ENCODE measurements around the gene LRATD1.

LRATD1 gene

DNA sequence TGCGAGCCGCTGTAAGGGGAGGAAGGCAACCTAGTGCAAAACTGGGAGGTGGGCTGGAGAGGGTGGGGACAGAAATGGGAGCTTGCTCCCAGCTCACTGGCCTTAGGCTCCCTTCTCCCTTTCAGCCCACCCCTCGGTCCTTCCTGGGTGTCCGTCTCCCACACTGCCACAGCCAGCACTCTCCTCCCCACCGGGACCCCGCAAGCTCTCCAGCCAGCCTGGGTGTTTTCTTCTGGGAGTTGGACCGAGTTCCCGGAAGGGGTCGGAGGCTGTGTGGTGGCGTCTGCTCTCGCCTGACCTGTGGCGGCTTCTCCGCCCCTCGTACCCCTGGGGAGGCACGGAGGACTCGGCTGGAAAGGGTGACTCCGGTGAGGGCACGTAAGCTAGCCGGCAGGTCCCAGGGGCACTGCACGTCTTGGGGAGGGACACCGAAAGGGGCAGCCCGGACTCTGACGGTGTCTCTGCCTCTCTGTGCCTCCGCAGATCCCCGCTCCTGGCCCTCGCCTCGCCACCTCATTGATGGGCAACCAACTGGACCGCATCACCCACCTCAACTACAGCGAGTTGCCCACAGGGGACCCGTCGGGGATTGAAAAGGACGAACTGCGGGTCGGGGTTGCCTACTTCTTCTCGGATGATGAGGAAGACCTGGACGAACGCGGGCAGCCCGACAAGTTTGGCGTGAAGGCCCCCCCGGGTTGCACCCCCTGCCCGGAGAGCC lies 1.1 kb downstream of the LRATD1 start:
- no peak for DNase-seq (ENCODE audit: low read depth in 4 of 4, low spot score in 1 of 4)

DNA sequence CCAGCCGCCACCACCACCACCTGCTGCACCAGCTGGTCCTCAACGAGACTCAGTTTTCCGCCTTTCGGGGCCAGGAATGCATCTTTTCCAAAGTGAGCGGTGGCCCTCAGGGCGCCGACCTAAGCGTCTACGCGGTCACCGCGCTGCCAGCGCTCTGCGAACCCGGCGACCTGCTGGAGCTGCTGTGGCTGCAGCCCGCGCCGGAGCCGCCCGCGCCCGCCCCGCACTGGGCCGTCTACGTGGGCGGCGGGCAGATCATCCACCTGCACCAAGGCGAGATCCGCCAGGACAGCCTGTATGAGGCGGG lies 1.6 kb downstream of the LRATD1 start:
- DNase-seq (ENCODE audit: low read depth in 4 of 4, low spot score in 1 of 4), result no peak

DNA sequence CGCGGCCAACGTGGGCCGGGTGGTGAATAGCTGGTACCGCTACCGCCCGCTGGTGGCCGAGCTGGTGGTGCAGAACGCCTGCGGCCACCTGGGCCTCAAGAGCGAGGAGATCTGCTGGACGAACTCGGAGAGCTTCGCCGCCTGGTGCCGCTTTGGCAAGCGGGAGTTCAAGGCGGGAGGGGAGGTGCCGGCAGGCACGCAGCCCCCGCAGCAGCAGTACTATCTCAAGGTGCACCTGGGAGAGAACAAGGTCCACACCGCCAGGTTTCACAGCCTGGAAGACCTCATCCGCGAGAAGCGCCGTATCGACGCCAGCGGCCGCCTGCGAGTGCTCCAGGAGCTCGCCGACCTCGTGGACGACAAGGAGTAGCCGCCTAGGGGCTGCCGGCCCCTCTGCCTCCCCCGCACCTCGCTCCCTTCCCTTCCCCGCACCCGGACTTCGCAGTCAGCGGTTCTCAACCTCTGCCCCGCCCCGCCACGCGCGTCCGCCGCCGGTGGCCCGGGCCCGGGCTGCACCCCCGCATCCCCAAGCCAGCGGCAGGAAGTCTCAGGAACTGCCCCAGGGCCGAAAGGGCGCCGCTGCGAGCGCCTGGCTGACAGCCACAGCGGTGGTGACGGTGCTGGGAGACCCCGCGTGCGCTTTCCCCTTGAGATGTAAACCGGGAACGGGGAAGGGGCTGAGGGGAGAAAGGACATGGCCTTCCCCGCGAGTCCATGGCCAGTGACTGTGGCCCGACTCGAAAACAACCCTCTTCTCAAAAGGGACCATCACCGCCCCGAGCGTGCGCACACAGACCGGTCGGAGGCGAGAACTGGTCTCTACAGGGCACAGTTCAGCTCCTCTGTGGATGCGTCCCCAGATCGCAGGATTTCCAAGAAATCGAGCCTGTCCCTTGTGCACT lies 2.2 kb downstream of the LRATD1 start:
- DNase-seq (ENCODE audit: low read depth in 4 of 4, low spot score in 1 of 4), result no peak

DNA sequence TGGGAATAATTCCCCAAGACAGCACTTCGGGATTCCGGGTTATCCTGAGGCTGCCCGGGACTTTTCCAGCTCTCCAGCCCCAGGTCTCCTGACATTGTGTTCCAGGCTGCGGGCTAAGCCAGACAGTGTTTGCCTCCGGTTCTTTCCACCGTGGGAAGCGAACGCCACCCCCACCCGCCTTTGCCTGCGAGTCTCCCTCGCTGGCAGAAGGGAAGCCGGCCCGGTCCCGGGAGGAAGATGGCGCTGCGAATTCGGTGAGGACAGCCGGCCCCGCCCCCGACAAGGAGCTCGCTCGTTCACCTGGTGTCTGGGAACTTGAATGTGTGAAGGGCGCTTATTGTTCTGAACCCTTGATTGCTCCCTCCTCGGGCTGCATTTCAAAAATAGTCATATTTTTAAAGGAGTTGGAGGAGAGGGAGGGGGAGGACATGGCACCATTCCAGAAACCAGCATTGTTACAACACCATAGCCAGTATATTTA lies 2.9 kb downstream of the LRATD1 start:
- DNase-seq (ENCODE audit: low read depth in 4 of 4, low spot score in 1 of 4), result no peak

DNA sequence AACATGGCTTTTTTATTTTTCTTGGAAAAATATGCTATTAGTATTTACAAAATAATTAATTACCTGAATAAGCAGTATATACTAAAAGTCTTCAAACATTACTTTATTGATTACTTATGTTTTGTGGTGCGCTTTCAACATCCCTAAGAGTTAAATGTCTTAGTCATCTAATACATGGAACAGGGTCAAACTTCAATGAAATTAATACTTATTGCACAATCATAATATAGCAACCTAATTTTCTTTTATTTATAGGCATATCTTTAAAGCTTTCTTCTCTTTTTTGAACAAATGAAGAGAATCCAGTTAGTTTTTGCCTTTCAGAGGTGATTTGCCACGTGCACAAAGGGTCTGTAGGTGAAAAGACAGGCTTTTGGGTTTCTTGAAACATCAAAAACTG lies 6.0 kb downstream of the LRATD1 start:
- DNase-seq (ENCODE audit: low read depth in 4 of 4, low spot score in 1 of 4), result no peak

DNA sequence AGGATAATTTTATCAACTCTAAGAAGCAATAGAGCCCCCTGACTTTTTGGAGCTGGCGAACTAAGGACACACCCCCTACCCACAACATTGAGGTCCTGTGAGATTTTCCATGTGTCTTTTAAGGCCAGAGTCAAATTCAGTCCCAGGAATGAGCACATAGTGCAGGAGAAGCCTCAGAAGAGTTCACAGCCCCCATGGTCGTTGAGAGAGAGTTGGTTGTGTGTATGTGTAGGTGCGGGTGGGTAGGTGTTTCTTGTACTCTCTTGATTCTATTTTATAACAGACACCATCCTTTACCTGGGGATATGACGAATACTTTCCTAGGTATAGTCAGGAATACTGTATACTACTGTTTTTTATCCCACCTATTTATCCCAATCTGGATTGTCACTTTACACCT lies 8.6 kb downstream of the LRATD1 start:
- DNase-seq (ENCODE audit: low read depth in 4 of 4, low spot score in 1 of 4), result no peak

DNA sequence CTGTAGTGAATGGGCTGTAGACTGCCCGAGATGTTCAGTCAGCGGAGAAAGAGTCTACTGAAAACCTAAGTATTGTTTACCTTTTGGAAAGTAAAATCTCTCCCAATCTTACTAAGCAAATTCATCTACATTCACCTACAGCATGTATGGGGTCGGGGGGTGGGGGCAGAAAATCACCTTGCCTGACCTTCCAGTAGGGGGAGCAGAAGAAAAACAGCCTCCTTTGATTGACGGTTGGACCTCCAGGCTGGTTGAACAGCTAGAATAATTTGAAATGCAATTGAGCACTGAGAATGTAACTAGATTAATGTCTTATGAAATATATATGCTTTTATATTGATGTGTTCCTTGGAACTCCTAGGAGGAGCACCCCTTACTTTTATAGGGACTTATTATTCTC lies 10.0 kb downstream of the LRATD1 start:
- DNase-seq (ENCODE audit: low read depth in 4 of 4, low spot score in 1 of 4), result no peak

DNA sequence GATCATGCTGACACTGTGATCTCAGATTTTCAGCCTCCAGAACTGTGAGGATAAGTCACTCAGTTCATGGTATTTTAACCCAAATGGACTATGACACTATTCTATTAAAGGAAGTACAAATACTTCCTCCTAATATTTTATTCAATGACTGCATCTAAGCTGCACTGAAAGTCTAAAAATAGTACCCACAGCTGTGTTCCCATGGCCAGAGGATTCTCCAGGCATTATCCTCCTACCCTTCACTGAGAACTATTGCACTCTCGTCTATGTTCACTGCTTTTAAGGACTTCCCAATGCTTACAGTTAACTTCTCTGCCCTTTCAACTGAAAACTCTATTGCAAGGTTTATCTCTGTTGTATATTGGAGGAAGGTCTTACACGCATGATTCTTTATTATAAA lies 15.2 kb downstream of the LRATD1 start:
- DNase-seq (ENCODE audit: low read depth in 4 of 4, low spot score in 1 of 4), result no peak

DNA sequence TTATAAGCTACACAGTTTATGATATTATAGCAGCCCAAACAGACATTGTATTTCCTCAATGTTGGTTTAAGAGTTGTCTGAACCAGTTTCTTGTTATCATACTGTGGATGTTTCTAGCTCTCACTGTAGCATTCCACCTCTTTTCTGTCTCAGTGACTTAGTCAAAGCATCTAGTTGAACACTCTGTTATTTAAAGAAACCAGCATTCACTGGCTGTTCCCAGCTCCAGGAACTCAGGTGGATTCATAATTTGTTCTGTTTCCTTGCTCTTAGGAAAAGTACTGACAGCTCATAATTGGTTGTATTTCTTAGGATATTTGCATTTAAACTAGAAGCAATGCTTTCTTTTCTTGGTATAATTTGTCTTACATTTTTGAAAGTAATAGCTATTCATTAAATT lies 17.5 kb downstream of the LRATD1 start:
- DNase-seq (ENCODE audit: low read depth in 4 of 4, low spot score in 1 of 4), result no peak

DNA sequence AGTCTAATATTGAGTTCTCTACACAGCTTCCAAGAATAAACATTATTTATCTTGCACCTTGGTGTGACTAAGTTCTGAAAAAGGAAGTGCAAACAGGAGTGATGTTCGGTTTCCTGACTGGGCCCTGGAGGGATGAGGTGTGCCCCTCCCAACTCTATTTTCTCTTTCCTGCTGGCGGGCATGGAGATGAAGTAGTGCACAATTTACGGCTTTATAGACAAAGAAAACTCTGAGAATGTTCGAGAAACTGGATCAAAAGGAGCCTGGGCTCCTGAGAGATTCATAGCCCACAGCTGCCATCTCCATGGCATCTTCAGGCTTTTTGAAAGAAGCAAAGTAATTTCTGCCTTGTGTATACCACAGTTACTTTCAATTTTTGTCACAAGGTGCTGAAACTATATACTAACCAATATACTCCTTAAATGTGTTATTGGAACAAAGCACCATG lies 22.3 kb downstream of the LRATD1 start:
- DNase-seq (ENCODE audit: low read depth in 4 of 4, low spot score in 1 of 4), result no peak

DNA sequence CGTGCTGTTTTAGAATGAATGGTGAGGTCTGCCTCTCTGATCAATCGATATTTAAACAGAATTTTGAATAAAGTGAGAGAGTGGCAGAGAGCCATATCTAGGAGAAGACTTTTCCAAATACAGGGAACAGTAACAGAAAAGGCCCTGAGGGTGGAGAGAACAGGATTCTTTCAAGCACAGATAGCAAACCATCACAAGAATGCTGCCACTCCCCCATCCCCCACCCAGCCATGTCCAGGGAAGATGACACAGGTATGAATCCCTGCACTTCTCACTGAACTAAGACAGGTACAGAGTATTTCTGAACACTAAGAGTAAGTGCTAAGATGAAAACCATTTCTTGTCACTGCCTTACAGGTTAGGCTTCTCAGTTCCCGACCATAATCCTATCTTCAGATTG lies 23.6 kb downstream of the LRATD1 start:
- no peak for DNase-seq (ENCODE audit: low read depth in 4 of 4, low spot score in 1 of 4)

DNA sequence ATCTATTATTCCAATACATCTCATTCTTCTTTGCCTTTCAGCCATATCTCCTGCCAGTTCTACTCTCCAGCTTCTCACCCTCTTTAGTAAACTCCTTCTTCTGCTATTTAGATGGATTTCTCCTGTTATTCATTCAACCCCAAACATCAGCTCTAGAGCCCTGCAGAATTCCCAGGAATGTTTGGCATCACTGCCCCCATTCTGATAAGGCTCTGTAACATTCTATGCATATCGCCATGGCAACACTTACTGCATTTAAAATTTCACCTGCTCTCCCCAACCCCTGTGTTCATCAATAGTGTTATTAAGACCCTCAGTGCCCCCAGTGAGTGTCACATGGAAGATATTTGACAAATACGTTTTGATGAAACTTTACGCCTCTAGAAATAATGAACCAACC lies 28.6 kb downstream of the LRATD1 start:
- no peak for DNase-seq (ENCODE audit: low read depth in 4 of 4, low spot score in 1 of 4)

DNA sequence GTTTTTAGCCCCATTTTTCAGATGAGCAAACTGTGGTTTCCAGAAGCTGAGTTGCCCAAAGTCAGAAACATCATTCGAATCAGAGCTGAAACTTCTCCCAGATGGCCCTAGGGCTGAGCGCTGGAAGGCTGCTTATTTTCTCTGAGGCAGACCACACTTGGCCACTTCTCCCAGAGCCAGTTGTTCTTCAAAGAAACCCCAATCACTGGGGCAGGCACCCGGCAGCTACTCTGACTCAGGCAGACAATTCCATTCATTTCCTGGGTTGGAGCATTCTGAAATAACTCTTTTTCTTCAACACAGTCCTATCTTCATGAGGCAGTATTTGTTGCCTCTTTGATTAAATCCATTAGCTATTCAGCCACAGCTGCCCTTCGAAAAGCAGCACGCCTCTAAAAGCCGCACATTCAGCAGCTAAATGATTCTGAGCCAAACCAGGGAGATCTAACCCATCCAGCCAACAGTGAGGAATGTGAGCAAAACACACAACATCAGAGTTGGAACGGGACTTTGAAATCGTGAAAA lies 40.9 kb downstream of the LRATD1 start:
- no peak for DNase-seq (ENCODE audit: low read depth in 4 of 4, low spot score in 1 of 4)

DNA sequence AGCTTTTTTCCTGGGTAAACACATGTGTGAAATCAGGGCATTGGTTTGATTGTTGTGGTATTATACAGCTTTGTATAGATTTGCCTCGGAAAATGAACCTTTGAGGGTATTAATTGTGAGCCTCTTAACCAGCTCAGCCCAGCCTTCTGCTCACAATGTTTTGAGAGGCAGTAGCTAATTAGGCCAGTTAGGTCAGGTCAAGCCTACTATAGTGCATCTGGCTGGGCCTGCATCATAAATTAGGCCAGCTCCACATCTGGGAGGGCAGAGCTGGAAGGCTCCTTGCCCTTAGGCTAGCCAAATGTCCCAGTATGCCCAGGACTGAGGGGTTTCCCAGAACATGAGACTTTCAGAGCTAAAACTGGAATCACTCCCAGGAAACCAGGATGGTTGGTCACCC lies 43.0 kb downstream of the LRATD1 start:
- no peak for DNase-seq (ENCODE audit: low read depth in 4 of 4, low spot score in 1 of 4)

DNA sequence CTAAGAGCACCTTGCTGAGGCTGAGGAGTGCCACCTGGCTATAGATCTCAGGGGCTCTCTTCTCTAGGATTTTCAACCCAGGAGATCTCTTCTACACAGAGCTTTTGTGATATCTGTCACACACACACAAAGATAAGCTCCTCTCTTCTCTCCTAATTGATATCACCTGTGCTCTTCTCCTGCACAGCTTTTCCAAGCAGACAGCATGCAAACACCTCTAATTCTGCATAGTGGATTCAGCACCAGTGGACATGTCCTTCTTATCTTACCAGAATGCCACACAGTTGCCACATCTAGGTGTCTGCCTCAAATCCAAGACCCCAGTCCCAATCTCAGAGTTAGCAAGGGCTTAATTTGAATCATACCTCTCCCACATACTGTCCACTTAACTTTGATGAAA lies 43.9 kb downstream of the LRATD1 start:
- no peak for DNase-seq (ENCODE audit: low read depth in 4 of 4, low spot score in 1 of 4)

DNA sequence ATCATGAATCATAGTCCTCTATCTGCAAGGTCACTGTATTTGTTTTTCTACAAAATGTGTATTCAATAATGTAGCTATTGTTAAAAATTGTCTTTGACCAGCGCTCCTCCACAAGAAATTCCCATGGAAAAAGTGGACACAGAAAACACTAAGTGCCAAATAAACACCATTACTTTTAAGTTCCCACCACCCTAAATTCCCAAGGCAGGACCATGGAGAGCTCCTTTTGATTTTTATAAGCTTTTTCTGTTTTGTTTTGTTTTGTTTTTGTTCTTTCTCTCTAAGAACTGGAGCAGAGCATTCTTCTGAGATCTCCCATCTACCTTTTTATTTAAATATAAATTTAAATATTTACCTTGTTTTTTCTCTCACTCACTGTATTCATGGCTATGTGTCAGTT lies 44.5 kb downstream of the LRATD1 start:
- no peak for DNase-seq (ENCODE audit: low read depth in 4 of 4, low spot score in 1 of 4)

DNA sequence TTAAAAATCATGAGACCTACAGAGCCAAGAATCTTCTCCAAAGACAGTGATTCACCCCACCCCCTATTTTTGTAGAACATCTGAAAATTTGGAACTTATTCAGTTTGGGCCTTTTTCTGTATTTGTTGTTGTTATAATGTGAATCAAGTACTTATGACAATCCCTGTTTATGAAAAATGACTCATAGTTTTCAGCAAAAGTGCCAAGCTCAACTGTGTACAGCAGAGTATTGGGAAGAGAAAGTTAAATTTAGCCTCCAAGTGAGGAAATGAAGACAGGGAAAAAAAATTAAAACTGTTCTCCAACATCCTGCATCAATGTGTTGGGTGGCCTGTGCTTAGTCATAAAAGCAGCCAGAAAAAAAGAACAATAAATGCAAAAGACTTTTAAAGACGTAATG lies 46.2 kb downstream of the LRATD1 start:
- DNase-seq (ENCODE audit: low read depth in 4 of 4, low spot score in 1 of 4), result no peak

DNA sequence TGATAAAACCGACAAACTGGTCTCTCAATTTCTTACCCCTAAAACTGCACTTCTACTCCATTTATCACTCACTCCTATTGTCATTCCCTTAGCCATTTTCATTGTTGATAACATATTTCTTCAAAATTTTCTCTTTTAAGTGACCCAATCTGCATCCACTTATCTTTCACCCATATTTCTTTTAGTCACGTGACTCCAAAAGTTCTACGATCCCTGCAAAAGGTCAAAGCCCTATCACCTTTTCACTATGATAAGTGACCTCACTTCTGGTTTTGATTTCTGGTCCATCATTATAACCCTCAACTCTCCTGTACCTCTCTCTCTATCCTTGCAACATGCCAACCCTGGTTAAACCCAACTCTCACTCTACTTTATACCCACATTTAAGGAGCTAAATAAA lies 49.1 kb downstream of the LRATD1 start:
- no peak for DNase-seq (ENCODE audit: low read depth in 4 of 4, low spot score in 1 of 4)

Data from stimulated activated CD4-positive, alpha-beta T cell treated with anti-CD3 and anti-CD28 coated beads, Interleukin-1b, Interleukin-23, amount 100 ng/mL, for 24 hours (primary cell).